ENCODE measurements around the gene DOK1. TPM values are rescaled to one million over a fixed set of nuclear protein-coding genes. Genes with fewer than 3 reads are reported as not detected.

The DOK1 gene
- total RNA-seq, 1 donor from 2014 or later: 11.9 TPM

- no peak for DNase-seq (ENCODE audit: low spot score in 2 of 2, unreplicated experiment in 2 of 2)
- peaks cover 17% of the 10 kb centered on the region for H3K4me1 Mint-ChIP-seq
- peaks cover 6% of the 10 kb centered on the region for H3K36me3 Mint-ChIP-seq
- no peak for TF ChIP-seq CTCF (IDR thresholded peaks at IDR 0.05; ENCODE audit: unreplicated experiment)
- H3K9me3 Mint-ChIP-seq: no peaks in the 10 kb centered on the region
- no peak overlapping the region for H3K27ac Mint-ChIP-seq
- H3K4me3 Mint-ChIP-seq: no peak overlapping the region
- H3K27me3 Mint-ChIP-seq (ENCODE audit: low read depth): peaks cover 57% of the 10 kb centered on the region
These were observed 44.2 kb upstream of the DOK1 start for GRCh38 chr2:74510272-74510671.

- no peaks in the 10 kb centered on the region for H3K9me3 Mint-ChIP-seq
- DNase-seq (ENCODE audit: low spot score in 2 of 2, unreplicated experiment in 2 of 2): no peak
- peaks cover 21% of the 10 kb centered on the region for H3K4me1 Mint-ChIP-seq
- H3K27ac Mint-ChIP-seq: no peak overlapping the region
- H3K27me3 Mint-ChIP-seq (ENCODE audit: low read depth): peaks cover 65% of the 10 kb centered on the region
- H3K36me3 Mint-ChIP-seq: peaks cover 4% of the 10 kb centered on the region
- TF ChIP-seq CTCF (IDR thresholded peaks at IDR 0.05; ENCODE audit: unreplicated experiment): no peak
- H3K4me3 Mint-ChIP-seq: no peak overlapping the region
These were observed 43.2 kb upstream of the DOK1 start for GRCh38 chr2:74511104-74511989.

GRCh38 chr2:74512744-74513604 lies 41.5 kb upstream of the DOK1 start:
- no peak for TF ChIP-seq CTCF (IDR thresholded peaks at IDR 0.05; ENCODE audit: unreplicated experiment)
- Mint-ChIP-seq H3K4me3 (no peak overlapping the region), H3K4me1 (peaks cover 12% of the 10 kb centered on the region), H3K27me3 (ENCODE audit: low read depth) (peaks cover 81% of the 10 kb centered on the region), H3K27ac (no peak overlapping the region), H3K36me3 (no peaks in the 10 kb centered on the region), H3K9me3 (no peaks in the 10 kb centered on the region)
- no peak for DNase-seq (ENCODE audit: low spot score in 2 of 2, unreplicated experiment in 2 of 2)

- no peak for TF ChIP-seq CTCF (IDR thresholded peaks at IDR 0.05; ENCODE audit: unreplicated experiment)
- Mint-ChIP-seq H3K4me1 (peaks cover 6% of the 10 kb centered on the region), H3K4me3 (no peak overlapping the region), H3K27ac (no peak overlapping the region), H3K9me3 (no peaks in the 10 kb centered on the region), H3K27me3 (ENCODE audit: low read depth) (peaks cover 85% of the 10 kb centered on the region), H3K36me3 (no peaks in the 10 kb centered on the region)
- DNase-seq (ENCODE audit: low spot score in 2 of 2, unreplicated experiment in 2 of 2): no peak
These were observed 40.7 kb upstream of the DOK1 start for GRCh38 chr2:74513605-74514367.
